GM19468 (cell line): ENCODE data around the gene CCT6B.
"Not testable (repeated sequence)": the region's sequence is repeated elsewhere in the genome, so short reads cannot be mapped to it uniquely, and the experiment has no call there.

ENCODE experiments used
- ATAC-seq: cut with Tn5 transposase; IDR thresholded peaks from one replicate; pipeline ENCODE4 v1.9.1; 2021; ENCODE audit warnings: mild to moderate bottlenecking, moderate library complexity, moderate number of reproducible peaks; ENCODE audit not compliant: unreplicated experiment; ENCODE audit errors: extremely low read depth

Gene CCT6B

GRCh38 chr17:34980681-34981537 lies 19.6 kb upstream of the CCT6B start:
- peak; percentile 47 for ATAC-seq

- peak; percentile 55 for ATAC-seq
Measured at GRCh38 chr17:34980353-34980680, 19.1 kb upstream of the CCT6B start, which contains the start of gene LIG3. Gene LIG3, plus strand, starts transcription at chr17:34980512. Its CDS starts 2,494 bp downstream, at chr17:34983006.

- no peak for ATAC-seq
Measured at GRCh38 chr17:34979650-34980352, 18.5 kb upstream of the CCT6B start.

GRCh38 chr17:34979153-34979552 lies 17.9 kb upstream of the CCT6B start:
- no peak for ATAC-seq

- ATAC-seq: no peak
Measured at GRCh38 chr17:34974794-34975785, 13.8 kb upstream of the CCT6B start.

- ATAC-seq: no peak
Measured at GRCh38 chr17:34974179-34974578, 12.9 kb upstream of the CCT6B start.

GRCh38 chr17:34958438-34958837 lies 2.8 kb downstream of the CCT6B start:
- no peak for ATAC-seq

GRCh38 chr17:34950780-34951179 lies 10.5 kb downstream of the CCT6B start:
- ATAC-seq: not testable (repeated sequence)

GRCh38 chr17:34930283-34930682 lies 31.0 kb downstream of the CCT6B start:
- no peak for ATAC-seq

- no peak for ATAC-seq
Measured at GRCh38 chr17:34926661-34927060, 34.6 kb downstream of the CCT6B start.

GRCh38 chr17:34920676-34921075 lies 40.6 kb downstream of the CCT6B start:
- no peak for ATAC-seq

GRCh38 chr17:34917381-34917780 lies 43.9 kb downstream of the CCT6B start:
- no peak for ATAC-seq

- no peak for ATAC-seq
Measured at GRCh38 chr17:34916120-34916519, 45.1 kb downstream of the CCT6B start.

- no peak for ATAC-seq
Measured at GRCh38 chr17:34913001-34913400, 48.3 kb downstream of the CCT6B start.

- no peak for ATAC-seq
Measured at GRCh38 chr17:34909040-34909439, 52.2 kb downstream of the CCT6B start.

GRCh38 chr17:34902831-34903547 lies 58.3 kb downstream of the CCT6B start:
- no peak for ATAC-seq

- no peak for ATAC-seq
Measured at GRCh38 chr17:34899643-34900291, 61.5 kb downstream of the CCT6B start.

- no peak for ATAC-seq
Measured at GRCh38 chr17:34895383-34895782, 65.9 kb downstream of the CCT6B start.

GRCh38 chr17:34894964-34895363 lies 66.3 kb downstream of the CCT6B start:
- ATAC-seq: no peak
